HUES6 (cell line): ENCODE results near the gene NPC1.
"Not testable (repeated sequence)": the region's sequence is repeated elsewhere in the genome, so short reads cannot be mapped to it uniquely, and the experiment has no call there.

ENCODE experiments used
- H3K27ac ChIP-seq: 2 replicates; pipeline ENCODE4 v1.7.0; 2013; ENCODE audit warnings: low read depth, mild to moderate bottlenecking, low read length, inconsistent platforms
- H3K27me3 ChIP-seq: 2 replicates; pipeline ENCODE4 v1.6.1; 2013; ENCODE audit warnings: low read length; ENCODE audit not compliant: control insufficient read depth, insufficient read depth
- H3K36me3 ChIP-seq: 2 replicates; pipeline ENCODE4 v1.6.1; 2013; ENCODE audit warnings: low read length; ENCODE audit not compliant: control insufficient read depth, insufficient read depth
- H3K4me1 ChIP-seq: 2 replicates; pipeline ENCODE4 v1.6.1; 2013; ENCODE audit warnings: low read length; ENCODE audit not compliant: control insufficient read depth, insufficient read depth
- H3K4me3 ChIP-seq: 2 replicates; pipeline ENCODE4 v1.5.1; 2013; ENCODE audit warnings: low read depth, low read length
- H3K9ac ChIP-seq: one replicate; pipeline ENCODE4 v1.6.1; 2013; ENCODE audit warnings: mild to moderate bottlenecking, low read length
- H3K9me3 ChIP-seq: 2 replicates; pipeline ENCODE4 v1.6.1; 2013; ENCODE audit warnings: low read depth, low read length; ENCODE audit not compliant: control insufficient read depth, insufficient read depth

Gene NPC1

GRCh38 chr18:23626451-23627279 is 40.4 kb upstream of the NPC1 start:
- H3K4me1 ChIP-seq, result no peaks in the 10 kb centered on the region
- peaks cover 5% of the 10 kb centered on the region for H3K27me3 ChIP-seq
- H3K4me3 ChIP-seq, result no peak overlapping the region
- no peaks in the 10 kb centered on the region for H3K9me3 ChIP-seq
- no peak overlapping the region for H3K9ac ChIP-seq
- no peak overlapping the region for H3K27ac ChIP-seq
- no peaks in the 10 kb centered on the region for H3K36me3 ChIP-seq

- H3K27ac ChIP-seq, result no peak overlapping the region
- peaks cover 40% of the 10 kb centered on the region for H3K27me3 ChIP-seq
These were observed 36.7 kb upstream of the NPC1 start for GRCh38 chr18:23623040-23623439.

GRCh38 chr18:23619388-23619881 is 33.1 kb upstream of the NPC1 start:
- Histone ChIP-seq H3K4me1 (peaks cover 4% of the 10 kb centered on the region), H3K9ac (peak overlapping the region; percentile 1), H3K4me3 (peak overlapping the region; percentile 62), H3K27me3 (peaks cover 45% of the 10 kb centered on the region), H3K9me3 (no peaks in the 10 kb centered on the region), H3K27ac (no peak overlapping the region), H3K36me3 (no peaks in the 10 kb centered on the region)

More at GRCh38 chr18:23623040-23623439, 36.7 kb upstream of the NPC1 start:
- H3K9me3 ChIP-seq, result no peaks in the 10 kb centered on the region
- H3K4me3 ChIP-seq, result no peak overlapping the region
- H3K9ac ChIP-seq, result no peak overlapping the region
- H3K36me3 ChIP-seq, result no peaks in the 10 kb centered on the region
- peaks cover 4% of the 10 kb centered on the region for H3K4me1 ChIP-seq

GRCh38 chr18:23618862-23619387 is 32.6 kb upstream of the NPC1 start:
- H3K27me3 ChIP-seq, result peaks cover 45% of the 10 kb centered on the region
- H3K9ac ChIP-seq, result peak overlapping the region; percentile 1
- no peaks in the 10 kb centered on the region for H3K9me3 ChIP-seq
- H3K4me3 ChIP-seq, result peak overlapping the region; percentile 62
- H3K4me1 ChIP-seq, result peaks cover 4% of the 10 kb centered on the region
- H3K27ac ChIP-seq, result no peak overlapping the region
- H3K36me3 ChIP-seq, result no peaks in the 10 kb centered on the region

- Histone ChIP-seq H3K27ac (no peak overlapping the region), H3K9me3 (no peaks in the 10 kb centered on the region), H3K36me3 (no peaks in the 10 kb centered on the region), H3K4me1 (peaks cover 4% of the 10 kb centered on the region), H3K9ac (no peak overlapping the region), H3K27me3 (peaks cover 45% of the 10 kb centered on the region), H3K4me3 (no peak overlapping the region)
These were observed 31.2 kb upstream of the NPC1 start for GRCh38 chr18:23617412-23618014.

- Histone ChIP-seq H3K27me3 (peaks cover 36% of the 10 kb centered on the region), H3K9ac (no peak overlapping the region)
These were observed 30.0 kb upstream of the NPC1 start for GRCh38 chr18:23616258-23616657.

DNA sequence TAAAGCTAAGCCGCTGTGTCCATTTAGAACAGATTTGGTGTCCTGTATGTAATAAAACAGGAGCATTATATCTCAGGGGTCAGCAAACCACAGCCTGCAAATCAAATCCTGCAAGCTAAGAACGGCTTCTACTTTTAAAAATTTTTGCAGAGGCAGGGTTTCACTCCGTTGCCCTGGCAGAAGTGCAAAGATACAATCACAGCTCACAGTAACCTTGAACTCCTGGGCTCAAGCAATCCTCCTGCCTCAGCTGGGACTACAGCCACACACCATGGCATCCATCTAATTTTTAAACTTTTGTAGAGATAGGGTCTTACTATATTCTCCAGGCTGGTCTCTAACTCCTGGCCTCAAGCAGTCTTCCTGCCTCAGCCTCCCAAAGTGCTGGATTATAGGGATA is 28.6 kb upstream of the NPC1 start:
- Histone ChIP-seq H3K27ac (no peak overlapping the region), H3K4me3 (no peak overlapping the region), H3K27me3 (peaks cover 23% of the 10 kb centered on the region), H3K36me3 (no peaks in the 10 kb centered on the region), H3K9me3 (no peaks in the 10 kb centered on the region), H3K4me1 (no peaks in the 10 kb centered on the region; the same call in none of the 2 replicates), H3K9ac (no peak overlapping the region)

More at GRCh38 chr18:23616258-23616657, 30.0 kb upstream of the NPC1 start:
- Histone ChIP-seq H3K27ac (no peak overlapping the region), H3K36me3 (no peaks in the 10 kb centered on the region), H3K9me3 (no peaks in the 10 kb centered on the region), H3K4me1 (peaks cover 4% of the 10 kb centered on the region), H3K4me3 (no peak overlapping the region)

GRCh38 chr18:23614413-23614812 is 28.1 kb upstream of the NPC1 start:
- Histone ChIP-seq H3K4me3 (no peak overlapping the region), H3K9ac (no peak overlapping the region), H3K27me3 (peaks cover 18% of the 10 kb centered on the region), H3K36me3 (no peaks in the 10 kb centered on the region), H3K4me1 (no peaks in the 10 kb centered on the region; the same call in 1 of the 2 replicates), H3K27ac (no peak overlapping the region), H3K9me3 (no peaks in the 10 kb centered on the region)

DNA sequence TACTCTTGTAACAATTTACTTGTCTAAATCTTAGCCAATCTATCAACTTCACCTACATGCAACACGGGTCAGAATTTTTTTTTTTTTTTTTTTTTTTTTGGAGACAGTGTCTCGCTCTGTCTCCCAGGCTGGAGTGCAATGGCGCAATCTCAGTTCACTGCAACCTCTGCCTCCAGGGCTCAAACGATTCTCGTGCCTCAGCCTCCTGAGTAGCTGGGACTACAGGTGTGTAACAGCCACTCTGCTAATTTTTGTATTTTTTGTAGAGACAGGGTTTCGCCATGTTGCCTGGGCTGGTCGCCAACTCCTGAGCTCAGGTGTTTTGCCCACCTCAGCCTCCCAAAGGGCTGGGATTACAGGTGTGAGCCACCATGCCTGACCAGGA is 26.8 kb upstream of the NPC1 start:
- H3K9me3 ChIP-seq, H3K9ac ChIP-seq, H3K4me1 ChIP-seq, H3K4me3 ChIP-seq, H3K36me3 ChIP-seq, H3K27me3 ChIP-seq, H3K27ac ChIP-seq: not testable (repeated sequence)

DNA sequence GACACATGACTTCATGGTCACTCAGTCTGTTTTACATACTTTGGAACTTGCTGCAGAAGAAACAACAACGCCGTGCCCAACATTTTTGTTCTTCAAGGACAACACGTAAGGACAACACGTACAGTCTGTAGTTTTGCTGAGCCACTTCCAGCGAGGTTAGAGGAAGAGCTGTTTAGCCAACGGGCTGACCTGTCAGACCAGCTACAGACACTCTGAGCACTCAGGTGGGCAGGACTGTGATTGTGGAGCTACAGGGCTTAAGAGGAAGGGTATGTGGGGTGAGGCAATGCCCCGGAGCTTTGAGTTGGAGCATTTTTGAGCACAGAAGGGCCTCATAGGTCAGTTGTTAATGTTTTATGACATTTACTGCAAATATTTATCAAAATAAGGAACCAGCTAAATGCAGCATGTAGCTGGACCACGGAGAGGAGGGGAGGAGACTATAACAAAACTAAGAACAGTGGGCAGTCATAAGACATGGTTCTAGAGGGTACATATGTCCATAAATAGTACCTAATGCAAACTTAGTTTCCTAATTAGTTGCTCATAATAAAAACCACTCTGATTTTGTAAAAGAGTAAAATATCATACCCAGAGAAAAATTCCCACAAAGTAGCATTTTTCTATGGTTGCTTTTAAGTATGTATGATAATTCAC is 26.3 kb upstream of the NPC1 start:
- Histone ChIP-seq H3K4me1 (no peaks in the 10 kb centered on the region), H3K9me3 (no peaks in the 10 kb centered on the region), H3K27me3 (peaks cover under 1% of the 10 kb centered on the region; the same call in 1 of the 2 replicates), H3K36me3 (no peaks in the 10 kb centered on the region), H3K9ac (no peak overlapping the region), H3K27ac (no peak overlapping the region), H3K4me3 (no peak overlapping the region)
